B cell (primary cell): ENCODE data around the gene TMEM238. TPM values are rescaled to one million over a fixed set of nuclear protein-coding genes. Genes with fewer than 3 reads are reported as not detected.
"Not testable (repeated sequence)": the region's sequence is repeated elsewhere in the genome, so short reads cannot be mapped to it uniquely, and the experiment has no call there.

ENCODE experiments used
- ATAC-seq: fragments of 200-7000 bp; cut with Tn5 transposase; one replicate; pipeline ENCODE4 v1.10.0; 2021; ENCODE audit warnings: low read depth, mild to moderate bottlenecking, moderate number of reproducible peaks, moderate library complexity
- CTCF ChIA-PET: fragments of 350-600 bp; sonication (Branson Sonifier 250); formaldehyde crosslinking; loops from one replicate; lab custom pipeline; 2021; ENCODE audit warnings: antibody characterized with exemption, inconsistent platforms; lab: Charles Lee
- POLR2A ChIA-PET: fragments of 350-600 bp; sonication (Branson Sonifier 250); formaldehyde crosslinking; loops from one replicate; lab custom pipeline; 2021; ENCODE audit warnings: antibody characterized with exemption; lab: Charles Lee
- DNase-seq: peaks from one replicate; pipeline ENCODE4 v3.0.0; 2013
- H2AFZ ChIP-seq: 2 replicates; pipeline ENCODE4 v1.6.1; 2012; ENCODE audit warnings: mild to moderate bottlenecking, low read depth, low read length; ENCODE audit not compliant: insufficient read depth, poor library complexity, severe bottlenecking
- H3K27ac ChIP-seq, 2 donors: 1 replicate in 1 of 2; 2 replicates in 1 of 2; pipeline ENCODE4 v1.5.1; 2012 to 2013; ENCODE audit warnings: low read length in 2 of 2, mild to moderate bottlenecking in 2 of 2, moderate library complexity in 1 of 2
- H3K27me3 ChIP-seq, 4 experiments: fragments of 200-600 bp in 1 of 4; sonication (generic) in 1 of 4; replicated peaks in 1 of 4; 1 replicate in 2 of 4; 2 replicates in 2 of 4; pipeline versions ENCODE4 v1.6.1 to v1.7.0; 2013 to 2016; ENCODE audit warnings: low read length in 3 of 4, mild to moderate bottlenecking in 2 of 4, mixed read lengths in 1 of 4, moderate library complexity in 1 of 4; ENCODE audit not compliant: insufficient read depth in 4 of 4, control insufficient read depth in 3 of 4; ENCODE audit errors: control extremely low read depth in 1 of 4
- H3K36me3 ChIP-seq, 2 experiments: replicated peaks in 1 of 2; 1 replicate in 1 of 2; 2 replicates in 1 of 2; pipeline versions ENCODE4 v1.6.1 to v1.7.1; 2013; ENCODE audit warnings: low read length in 1 of 2; ENCODE audit not compliant: insufficient read depth in 2 of 2, control insufficient read depth in 1 of 2; ENCODE audit errors: control extremely low read depth in 1 of 2, extremely low read depth in 1 of 2
- H3K4me1 ChIP-seq, 2 donors: fragments of 200-600 bp in 1 of 2; sonication (generic) in 1 of 2; 1 replicate in 1 of 2; 2 replicates in 1 of 2; pipeline versions ENCODE4 v1.5.1 to v1.6.1; 2013 to 2017; ENCODE audit warnings: low read length in 2 of 2; ENCODE audit not compliant: control insufficient read depth in 2 of 2, insufficient read depth in 2 of 2
- H3K4me2 ChIP-seq: replicated peaks from 2 replicates; pipeline ENCODE3; 2012; ENCODE audit warnings: mild to moderate bottlenecking, low read depth, low read length; ENCODE audit not compliant: poor library complexity, severe bottlenecking
- H3K4me3 ChIP-seq, 5 experiments: fragments of 200-600 bp in 1 of 5; sonication (generic) in 1 of 5; 1 replicate in 3 of 5; 2 replicates in 2 of 5; pipeline versions ENCODE4 v1.5.1 to v1.7.0; 2011 to 2016; ENCODE audit warnings: low read length in 4 of 5, mild to moderate bottlenecking in 4 of 5, low read depth in 2 of 5, control low read depth in 1 of 5, moderate library complexity in 1 of 5; ENCODE audit not compliant: insufficient read depth in 1 of 5; ENCODE audit errors: control extremely low read depth in 1 of 5, extremely low read depth in 1 of 5
- H3K79me2 ChIP-seq: fragments of 200-600 bp; sonication (generic); one replicate; pipeline ENCODE4 v1.6.0; 2016; ENCODE audit warnings: low read length; ENCODE audit not compliant: control insufficient read depth, insufficient read depth
- H3K9ac ChIP-seq: fragments of 200-600 bp; sonication (generic); 2 replicates; pipeline ENCODE4 v1.6.1; 2017; ENCODE audit warnings: mild to moderate bottlenecking, low read length, moderate library complexity
- H3K9me3 ChIP-seq, 3 donors: one replicate each; pipeline versions ENCODE4 v1.6.1 to v1.7.1; 2013; ENCODE audit warnings: low read length in 2 of 3; ENCODE audit not compliant: control insufficient read depth in 2 of 3, insufficient read depth in 1 of 3; ENCODE audit errors: control extremely low read depth in 1 of 3
- H4K20me1 ChIP-seq: 2 replicates; pipeline ENCODE4 v1.6.0; 2012; ENCODE audit warnings: mild to moderate bottlenecking, low read length; ENCODE audit not compliant: insufficient read depth, control insufficient read depth, poor library complexity, severe bottlenecking
- H3K27ac Mint-ChIP-seq: one replicate; pipeline ENCODE4 v1.8.0; 2021; ENCODE audit warnings: mixed read lengths
- H3K27me3 Mint-ChIP-seq: one replicate; pipeline ENCODE4 v1.8.0; 2021; ENCODE audit warnings: mixed read lengths
- H3K4me1 Mint-ChIP-seq: one replicate; pipeline ENCODE4 v1.8.0; 2021; ENCODE audit warnings: mixed read lengths
- H3K4me3 Mint-ChIP-seq: one replicate; pipeline ENCODE4 v1.8.0; 2021; ENCODE audit warnings: mixed read lengths
- H3K9me3 Mint-ChIP-seq: one replicate; pipeline ENCODE4 v1.8.0; 2022; ENCODE audit warnings: mixed read lengths; ENCODE audit not compliant: insufficient read depth
- EZH2 ChIP-seq: IDR thresholded peaks from 2 replicates; pipeline ENCODE4 v1.6.1; 2012; ENCODE audit warnings: borderline replicate concordance, low read depth, mild to moderate bottlenecking, moderate library complexity, low read length; ENCODE audit not compliant: insufficient read depth, poor library complexity, severe bottlenecking
- WGBS: methylation state at CpG from one replicate; pipeline ENCODE4 v1.1.5; 2013; ENCODE audit warnings: missing lambda C conversion rate; ENCODE audit not compliant: insufficient coverage; 5-methylcytosine and 5-hydroxymethylcytosine counted together
- intact Hi-C: fragments of 100-400 bp; cut with micrococcal nuclease; formaldehyde crosslinking; loops from one replicate; pipeline ENCODE4 v1.10.0; 2022
- polyA plus RNA-seq: library from polyadenylated mRNA; depleted of rRNA; stranded (reverse); fragments of >200 nt; gene quantifications from 2 replicates; pipeline ENCODE4 v1.2.3, GENCODE V29; 2012
- total RNA-seq, 2 donors: library from RNA; stranded (reverse); fragments of 120-200 nt in 1 of 2; gene quantifications; 1 replicate in 1 of 2; 2 replicates in 1 of 2; pipeline versions ENCODE4 v1.2.3 to v1.2.4, GENCODE V29; 2013 to 2022
- TF ChIP-seq, protein P1 (sequence below): fragments of 200-600 bp; IDR thresholded peaks from one replicate; pipeline ENCODE4 v1.8.0; 2022; ENCODE audit warnings: antibody characterized with exemption, mild to moderate bottlenecking

Gene TMEM238
- total and polyA plus RNA-seq, 2 donors (not counting 1 experiment from before 2014, with no cell fraction given), result 0.76 to 4.7 TPM

DNA sequence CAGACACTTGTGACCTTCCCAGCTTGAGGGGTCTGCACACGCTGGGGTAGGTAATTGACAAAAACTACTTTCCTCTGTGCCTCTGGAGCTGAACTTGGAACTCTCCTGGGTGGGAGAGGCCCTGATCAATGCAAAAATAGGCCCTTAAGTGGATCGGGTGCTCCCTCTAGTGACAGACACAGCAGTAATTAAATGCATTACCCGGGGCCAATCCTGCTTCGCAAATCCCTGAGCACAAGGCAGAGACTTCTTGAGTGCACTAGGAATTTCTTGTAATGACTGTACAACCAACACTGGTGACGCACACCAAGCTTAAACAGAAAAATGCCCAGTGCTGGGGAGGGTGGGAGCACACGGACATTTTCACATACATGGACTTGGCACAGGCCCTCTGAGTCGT, 34.1 kb upstream of the TMEM238 start:
- Mint-ChIP-seq H3K27ac (no peak overlapping the region), H3K27me3 (peaks cover 19% of the 10 kb centered on the region), H3K4me3 (no peak overlapping the region), H3K9me3 (no peaks in the 10 kb centered on the region), H3K4me1 (no peaks in the 10 kb centered on the region)
- WGBS, result 6% methylated on average over 3 of the region's 7 CpGs
- peaks cover 0 to 18% (median 0%) of the 10 kb centered on the region in 4 experiments for H3K27me3 ChIP-seq
- intact Hi-C loops, result loop anchor here (1.0 kb wide), 1 partner anchor 126 kb away; no protein-coding TSS in a partner anchor
- no peaks in the 10 kb centered on the region for H3K36me3 ChIP-seq
- ATAC-seq, result peak; percentile 56
- no peak overlapping the region for H3K9ac ChIP-seq
- H3K4me3 ChIP-seq, result no peak overlapping the region
- H2AFZ ChIP-seq, result no peak overlapping the region
- H3K4me1 ChIP-seq, result no peaks in the 10 kb centered on the region
- no peak overlapping the region for H3K27ac ChIP-seq
- CTCF ChIA-PET, result interaction anchor here (0.7 to 7.2 kb wide), 13 partner anchors 9 to 331 kb away, joined by 3 to 75 read pairs (median 3); partner anchors contain the start of genes KMT5C, PPP6R1 and TMEM238
- H3K9me3 ChIP-seq, result no peaks in the 10 kb centered on the region
- H4K20me1 ChIP-seq, result no peaks in the 10 kb centered on the region
- no peak overlapping the region for H3K4me2 ChIP-seq
- no peaks in the 10 kb centered on the region for H3K79me2 ChIP-seq
- DNase-seq, result peak; percentile 73
- TF ChIP-seq, protein P1, sequence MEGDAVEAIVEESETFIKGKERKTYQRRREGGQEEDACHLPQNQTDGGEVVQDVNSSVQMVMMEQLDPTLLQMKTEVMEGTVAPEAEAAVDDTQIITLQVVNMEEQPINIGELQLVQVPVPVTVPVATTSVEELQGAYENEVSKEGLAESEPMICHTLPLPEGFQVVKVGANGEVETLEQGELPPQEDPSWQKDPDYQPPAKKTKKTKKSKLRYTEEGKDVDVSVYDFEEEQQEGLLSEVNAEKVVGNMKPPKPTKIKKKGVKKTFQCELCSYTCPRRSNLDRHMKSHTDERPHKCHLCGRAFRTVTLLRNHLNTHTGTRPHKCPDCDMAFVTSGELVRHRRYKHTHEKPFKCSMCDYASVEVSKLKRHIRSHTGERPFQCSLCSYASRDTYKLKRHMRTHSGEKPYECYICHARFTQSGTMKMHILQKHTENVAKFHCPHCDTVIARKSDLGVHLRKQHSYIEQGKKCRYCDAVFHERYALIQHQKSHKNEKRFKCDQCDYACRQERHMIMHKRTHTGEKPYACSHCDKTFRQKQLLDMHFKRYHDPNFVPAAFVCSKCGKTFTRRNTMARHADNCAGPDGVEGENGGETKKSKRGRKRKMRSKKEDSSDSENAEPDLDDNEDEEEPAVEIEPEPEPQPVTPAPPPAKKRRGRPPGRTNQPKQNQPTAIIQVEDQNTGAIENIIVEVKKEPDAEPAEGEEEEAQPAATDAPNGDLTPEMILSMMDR, result peak; percentile 68
- no peak for TF ChIP-seq EZH2
- POLR2A ChIA-PET, result no interaction called here

DNA sequence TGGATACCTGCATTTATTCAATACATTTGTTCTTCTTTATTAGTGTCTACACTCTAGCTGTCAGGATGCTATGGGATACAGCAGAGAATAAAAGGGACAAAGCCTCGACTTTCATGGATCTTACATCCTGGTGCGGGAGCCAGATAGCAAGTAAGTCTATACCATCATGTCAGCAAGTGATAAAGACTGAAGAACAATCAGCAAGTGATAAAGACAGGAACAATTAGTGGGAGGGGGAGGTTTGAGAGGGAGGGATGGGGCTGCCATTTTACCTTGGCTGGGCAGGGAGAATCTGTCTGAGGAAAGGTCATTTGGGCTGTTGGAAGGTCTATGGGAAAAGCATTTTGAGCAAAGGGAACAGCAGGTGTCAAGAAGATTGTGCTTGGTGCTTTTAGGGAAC, 26.1 kb upstream of the TMEM238 start:
- H2AFZ ChIP-seq, result no peak overlapping the region
- peaks cover 21% of the 10 kb centered on the region for H3K79me2 ChIP-seq
- ATAC-seq (no peak), DNase-seq (no peak)
- Mint-ChIP-seq H3K9me3 (peaks cover 6% of the 10 kb centered on the region), H3K27me3 (peaks cover 7% of the 10 kb centered on the region), H3K4me1 (peaks cover 32% of the 10 kb centered on the region), H3K27ac (no peak overlapping the region), H3K4me3 (no peak overlapping the region)
- peaks cover 5% of the 10 kb centered on the region for H4K20me1 ChIP-seq
- ChIA-PET CTCF (interaction anchor here (1.7 to 1.9 kb wide), 2 partner anchors 94 to 108 kb away, joined by 6 read pairs; no protein-coding TSS in a partner anchor), POLR2A (no interaction called here)
- H3K9me3 ChIP-seq, result peaks cover 0 to 20% (median 3%) of the 10 kb centered on the region in 3 donors
- no peaks in the 10 kb centered on the region for H3K27me3 ChIP-seq
- TF ChIP-seq, protein P1, result no peak
- no peak for TF ChIP-seq EZH2
- no peak overlapping the region for H3K9ac ChIP-seq
- H3K4me3 ChIP-seq, result no peak overlapping the region
- peaks cover 0 to 13% of the 10 kb centered on the region in 2 experiments for H3K36me3 ChIP-seq
- H3K4me1 ChIP-seq, result peaks cover 11 to 25% of the 10 kb centered on the region in 2 donors
- H3K4me2 ChIP-seq, result no peak overlapping the region
- WGBS, result 88% methylated on average over 2 of the region's 2 CpGs
- intact Hi-C loops, result no loop called here
- H3K27ac ChIP-seq, result no peak overlapping the region

DNA sequence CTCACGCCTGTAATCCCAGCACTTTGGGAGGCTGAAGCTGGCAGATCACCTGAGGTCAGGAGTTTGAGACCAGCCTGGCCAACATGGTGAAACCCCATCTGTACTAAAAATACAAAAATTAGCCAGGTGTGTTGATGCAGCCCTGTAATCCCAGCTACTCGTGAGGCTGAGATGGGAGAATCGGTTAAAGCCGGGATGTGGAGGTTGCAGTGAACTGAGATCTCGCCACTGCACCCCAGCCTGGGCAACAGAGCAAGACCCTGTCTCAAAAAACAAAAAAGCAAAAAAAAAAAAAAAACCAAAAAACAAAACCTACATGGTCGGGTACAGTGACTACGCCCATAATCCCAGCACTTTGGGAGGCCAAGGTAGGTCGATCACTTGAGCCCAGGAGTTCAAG, 25.1 kb upstream of the TMEM238 start:
- H3K4me1 Mint-ChIP-seq, result peaks cover 32% of the 10 kb centered on the region
- POLR2A ChIA-PET, result interaction anchor here (0.6 to 1.3 kb wide), 4 partner anchors 52 to 275 kb away, joined by 3 to 7 read pairs (median 4); partner anchors contain the start of genes ISOC2 and ZNF784

More for the DNA sequence above, 25.1 kb upstream of the TMEM238 start:
- intact Hi-C loops, result loop anchor here (2.0 to 5.0 kb wide), 5 partner anchors 53 to 233 kb away; partner anchors contain the start of genes C19orf85, FIZ1, ISOC2 and ZNF580
- peak overlapping the region; percentile 99 for H3K27ac Mint-ChIP-seq
- not testable (repeated sequence) for H3K4me2 ChIP-seq, ATAC-seq, H3K27ac ChIP-seq, H3K9ac ChIP-seq, H3K9me3 Mint-ChIP-seq, H2AFZ ChIP-seq, H4K20me1 ChIP-seq, H3K27me3 Mint-ChIP-seq, H3K27me3 ChIP-seq, DNase-seq, H3K4me3 ChIP-seq
- WGBS, result 95% methylated on average over 6 of the region's 8 CpGs
- Histone ChIP-seq H3K4me1 (peaks cover 11 to 25% of the 10 kb centered on the region in 2 donors), H3K9me3 (peaks cover 0 to 20% (median 3%) of the 10 kb centered on the region in 3 donors), H3K79me2 (peaks cover 21% of the 10 kb centered on the region), H3K36me3 (peaks cover 0 to 18% of the 10 kb centered on the region in 2 experiments)
- H3K4me3 Mint-ChIP-seq, result peak overlapping the region; percentile 98
- CTCF ChIA-PET, result interaction anchor here (0.8 to 1.9 kb wide), 5 partner anchors 10 to 268 kb away, joined by 3 to 6 read pairs (median 5); no protein-coding TSS in a partner anchor
